ENCODE measurements around the gene PGM3.

- TF ChIP-seq CTCF (IDR thresholded peaks at IDR 0.05), result peak in 1 of 6 experiments; percentile 21
- TF ChIP-seq POLR2A (IDR thresholded peaks at IDR 0.05), result peak; percentile 50 to 92 (median 86)
- peak; percentile 89 to 95 for TF ChIP-seq POLR2AphosphoS5 (IDR thresholded peaks at IDR 0.05)
- TF ChIP-seq EP300 (IDR thresholded peaks at IDR 0.05), result no peak
Observed at GRCh38 chr6:83192871-83193746, at the start of gene PGM3, which contains the start of gene RWDD2A.
